ENCODE measurements around the gene REG3A.

The REG3A gene

GRCh38 chr2:79159653-79160052 is at the start of gene REG3A:
REG3A (minus strand) TSS chr2:79159753; CDS start chr2:79159405, 348 bp downstream.
- Histone ChIP-seq H3K9me3 (ENCODE audit: insufficient read depth, low read depth, low read length) (no peaks in the 10 kb centered on the region; the same call in 1 of the 2 replicates), H3K79me2 (ENCODE audit: insufficient read depth, low read length) (no peaks in the 10 kb centered on the region), H3K4me3 (ENCODE audit: low read length, poor library complexity, severe bottlenecking) (no peak within 1 kb of the TSS), H3K4me1 (ENCODE audit: insufficient read depth, low read length, poor library complexity, severe bottlenecking) (no peaks in the 10 kb centered on the region), H2AFZ (ENCODE audit: low read length) (no peak within 1 kb of the TSS), H3K36me3 (ENCODE audit: insufficient read depth, low read length) (no peaks in the 10 kb centered on the region), H3K4me2 (ENCODE audit: low read depth, low read length, poor library complexity, severe bottlenecking) (no peak within 1 kb of the TSS), H3F3A (ENCODE audit: low read depth) (no peaks in the 10 kb centered on the region), H4K20me1 (ENCODE audit: insufficient read depth, low read length, poor library complexity, severe bottlenecking) (no peaks in the 10 kb centered on the region), H3K27me3 (ENCODE audit: insufficient read depth, low read length, poor library complexity, severe bottlenecking) (no peaks in the 10 kb centered on the region), H3K9ac (ENCODE audit: low read depth, low read length, poor library complexity, severe bottlenecking) (no peak within 1 kb of the TSS), H3K9me2 (replicated peaks; ENCODE audit: low read depth, low read length) (no peaks in the 10 kb centered on the region)
- no peak for TF ChIP-seq EZH2phosphoT487 (IDR thresholded peaks at IDR 0.05; ENCODE audit: borderline replicate concordance)

GRCh38 chr2:79200762-79201161 is 41.2 kb upstream of the REG3A start:
- H3F3A ChIP-seq (ENCODE audit: low read depth), result no peaks in the 10 kb centered on the region
- no peak overlapping the region for H2AFZ ChIP-seq (ENCODE audit: low read length)
- H3K9ac ChIP-seq (ENCODE audit: low read depth, low read length, poor library complexity, severe bottlenecking), result no peak overlapping the region
- no peaks in the 10 kb centered on the region for H3K9me2 ChIP-seq (replicated peaks; ENCODE audit: low read depth, low read length)
- TF ChIP-seq EZH2phosphoT487 (IDR thresholded peaks at IDR 0.05; ENCODE audit: borderline replicate concordance) (no peak), CTCF (conservative IDR thresholded peaks at IDR 0.05; ENCODE audit: low read length) (no peak)
- no peaks in the 10 kb centered on the region for H4K20me1 ChIP-seq (ENCODE audit: insufficient read depth, low read length, poor library complexity, severe bottlenecking)
- no peak overlapping the region for H3K4me3 ChIP-seq (ENCODE audit: low read length, poor library complexity, severe bottlenecking)
- H3K4me2 ChIP-seq (ENCODE audit: low read depth, low read length, poor library complexity, severe bottlenecking), result no peak overlapping the region
- H3K79me2 ChIP-seq (ENCODE audit: insufficient read depth, low read length), result no peaks in the 10 kb centered on the region
- no peaks in the 10 kb centered on the region for H3K9me3 ChIP-seq (ENCODE audit: insufficient read depth, low read depth, low read length)
- no peaks in the 10 kb centered on the region for H3K36me3 ChIP-seq (ENCODE audit: insufficient read depth, low read length)
- H3K4me1 ChIP-seq (ENCODE audit: insufficient read depth, low read length, poor library complexity, severe bottlenecking), result no peaks in the 10 kb centered on the region
- no peaks in the 10 kb centered on the region for H3K27me3 ChIP-seq (ENCODE audit: insufficient read depth, low read length, poor library complexity, severe bottlenecking)

GRCh38 chr2:79191816-79192215 is 32.3 kb upstream of the REG3A start:
- Histone ChIP-seq H3K4me3 (ENCODE audit: low read length, poor library complexity, severe bottlenecking) (no peak overlapping the region), H3K36me3 (ENCODE audit: insufficient read depth, low read length) (no peaks in the 10 kb centered on the region), H3K4me1 (ENCODE audit: insufficient read depth, low read length, poor library complexity, severe bottlenecking) (no peaks in the 10 kb centered on the region), H3K4me2 (ENCODE audit: low read depth, low read length, poor library complexity, severe bottlenecking) (no peak overlapping the region), H3F3A (ENCODE audit: low read depth) (no peaks in the 10 kb centered on the region), H4K20me1 (ENCODE audit: insufficient read depth, low read length, poor library complexity, severe bottlenecking) (no peaks in the 10 kb centered on the region), H3K9ac (ENCODE audit: low read depth, low read length, poor library complexity, severe bottlenecking) (no peak overlapping the region), H3K9me2 (replicated peaks; ENCODE audit: low read depth, low read length) (no peaks in the 10 kb centered on the region), H3K9me3 (ENCODE audit: insufficient read depth, low read depth, low read length) (no peaks in the 10 kb centered on the region), H2AFZ (ENCODE audit: low read length) (no peak overlapping the region), H3K27me3 (ENCODE audit: insufficient read depth, low read length, poor library complexity, severe bottlenecking) (no peaks in the 10 kb centered on the region), H3K79me2 (ENCODE audit: insufficient read depth, low read length) (no peaks in the 10 kb centered on the region)
- TF ChIP-seq EZH2phosphoT487 (IDR thresholded peaks at IDR 0.05; ENCODE audit: borderline replicate concordance) (no peak), CTCF (conservative IDR thresholded peaks at IDR 0.05; ENCODE audit: low read length) (no peak)

- TF ChIP-seq EZH2phosphoT487 (IDR thresholded peaks at IDR 0.05; ENCODE audit: borderline replicate concordance) (no peak), CTCF (conservative IDR thresholded peaks at IDR 0.05; ENCODE audit: low read length) (no peak)
- H3K27me3 ChIP-seq (ENCODE audit: insufficient read depth, low read length, poor library complexity, severe bottlenecking), result no peaks in the 10 kb centered on the region
Observed at GRCh38 chr2:79191081-79191480, 31.5 kb upstream of the REG3A start.

More at GRCh38 chr2:79191081-79191480, 31.5 kb upstream of the REG3A start:
- Histone ChIP-seq H3K4me1 (ENCODE audit: insufficient read depth, low read length, poor library complexity, severe bottlenecking) (no peaks in the 10 kb centered on the region), H3K36me3 (ENCODE audit: insufficient read depth, low read length) (no peaks in the 10 kb centered on the region), H4K20me1 (ENCODE audit: insufficient read depth, low read length, poor library complexity, severe bottlenecking) (no peaks in the 10 kb centered on the region), H3K79me2 (ENCODE audit: insufficient read depth, low read length) (no peaks in the 10 kb centered on the region), H3K4me3 (ENCODE audit: low read length, poor library complexity, severe bottlenecking) (no peak overlapping the region), H3K9me2 (replicated peaks; ENCODE audit: low read depth, low read length) (no peaks in the 10 kb centered on the region), H3F3A (ENCODE audit: low read depth) (no peaks in the 10 kb centered on the region), H2AFZ (ENCODE audit: low read length) (no peak overlapping the region), H3K9ac (ENCODE audit: low read depth, low read length, poor library complexity, severe bottlenecking) (no peak overlapping the region), H3K4me2 (ENCODE audit: low read depth, low read length, poor library complexity, severe bottlenecking) (no peak overlapping the region), H3K9me3 (ENCODE audit: insufficient read depth, low read depth, low read length) (no peaks in the 10 kb centered on the region)
